ENCODE measurements around the gene AMER1. TPM values are rescaled to one million over a fixed set of nuclear protein-coding genes. Genes with fewer than 3 reads are reported as not detected.

AMER1 gene
- total and polyA plus RNA-seq, 2 of the 8 experiments (the other 6 are each of a cell fraction or from before 2014, with no cell fraction given) = 3.3 to 9.4 TPM

GRCh38 chrX:64150775-64151174 is 54.7 kb downstream of the AMER1 start:
- Histone ChIP-seq H4K20me1 (replicated peaks in 1 of 2; ENCODE audit: control insufficient read depth in 1 of 2, insufficient read depth in 2 of 2, low read length in 2 of 2) (no peaks in the 10 kb centered on the region), H3K9ac (replicated peaks in 1 of 4; ENCODE audit: extremely low read depth in 1 of 4, low read depth in 3 of 4, low read length in 3 of 4) (no peak overlapping the region), H3K79me2 (ENCODE audit: control insufficient read depth in 1 of 2, insufficient read depth in 2 of 2, low read length in 2 of 2) (no peaks in the 10 kb centered on the region), H4K91ac (replicated peaks; ENCODE audit: insufficient read length, low read length) (no peak overlapping the region), H3K56ac (replicated peaks; ENCODE audit: insufficient read length, low read depth, low read length) (no peak overlapping the region), H2BK120ac (replicated peaks; ENCODE audit: low read depth, low read length) (no peak overlapping the region), H3K4me1 (replicated peaks in 1 of 4; ENCODE audit: control insufficient read depth in 3 of 4, insufficient read depth in 4 of 4, low read length in 3 of 4) (peaks cover 0 to 2% (median 0%) of the 10 kb centered on the region in 4 experiments; a peak in 2 of 7 replicates), H3K27ac (ENCODE audit: low read depth, low read length) (no peak overlapping the region), H2BK15ac (ENCODE audit: low read length) (no peak overlapping the region), H3K23ac (ENCODE audit: insufficient read length) (no peak overlapping the region), H3K18ac (ENCODE audit: extremely low read depth, low read length) (no peak overlapping the region), H3K23me2 (ENCODE audit: low read depth, low read length) (no peaks in the 10 kb centered on the region), H3K79me1 (ENCODE audit: low read depth, low read length) (no peaks in the 10 kb centered on the region), H3K9me3 (ENCODE audit: insufficient read depth in 2 of 2, low read depth in 1 of 2, low read length in 1 of 2) (peaks cover 2 to 10% of the 10 kb centered on the region in 2 experiments; a peak in 1 of 4 replicates), H3K36me3 (ENCODE audit: control insufficient read depth in 2 of 4, insufficient read depth in 4 of 4, low read length in 3 of 4) (no peaks in the 10 kb centered on the region), H3K4ac (replicated peaks; ENCODE audit: insufficient read length, low read depth, low read length) (no peak overlapping the region), H3K27me3 (replicated peaks in 1 of 4; ENCODE audit: control insufficient read depth in 3 of 4, extremely low read depth in 1 of 4, insufficient read depth in 3 of 4, low read length in 3 of 4) (no peaks in the 10 kb centered on the region), H3K4me3 (ENCODE audit: extremely low read depth in 1 of 4, insufficient read depth in 2 of 4, low read depth in 3 of 4, low read length in 4 of 4) (no peak overlapping the region), H4K8ac (ENCODE audit: extremely low read depth, insufficient read depth, low read length) (no peak overlapping the region), H2BK20ac (ENCODE audit: low read length) (no peak overlapping the region), H3K14ac (ENCODE audit: insufficient read length) (no peak overlapping the region), H2AFZ (ENCODE audit: low read length) (no peak overlapping the region), H2BK5ac (ENCODE audit: low read depth, low read length) (no peak overlapping the region), H2AK5ac (ENCODE audit: low read depth, low read length) (no peak overlapping the region), H3K4me2 (ENCODE audit: insufficient read depth in 1 of 2, low read depth in 2 of 2, low read length in 2 of 2) (no peak overlapping the region), H2BK12ac (ENCODE audit: low read depth, low read length) (no peak overlapping the region), H4K5ac (ENCODE audit: insufficient read length, low read depth, low read length) (no peak overlapping the region)
- no peak for DNase-seq (ENCODE audit: low read depth in 1 of 2, low spot score in 2 of 2)
- 87% methylated on average over 2 of the region's 2 CpGs; no CpG with 5 or more reads in 1 of the 2 experiments for WGBS, 2 experiments (ENCODE audit: extremely low coverage in 1 of 2, insufficient coverage in 1 of 2, insufficient read length in 1 of 2, insufficient replicate concordance in 2 of 2, low coverage in 1 of 2, low lambda C conversion rate in 2 of 2, missing lambda C conversion rate in 1 of 2)
- FAIRE-seq = no peak
- no peak for TF ChIP-seq KDM5A (IDR thresholded peaks at IDR 0.05; ENCODE audit: low read length)
- TF ChIP-seq TAF1 (IDR thresholded peaks at IDR 0.05; ENCODE audit: low read depth, low read length) = no peak
- TF ChIP-seq BACH1 (IDR thresholded peaks at IDR 0.05; ENCODE audit: low read length) = no peak
- TF ChIP-seq ATF2 (IDR thresholded peaks at IDR 0.05; ENCODE audit: low read length) = no peak
- TF ChIP-seq ATF3 (IDR thresholded peaks at IDR 0.05; ENCODE audit: insufficient read depth, low read depth, low read length) = no peak
- CTCF ChIA-PET (ENCODE audit: partially characterized antibody) = no interaction called here
- POLR2A ChIA-PET (ENCODE audit: partially characterized antibody) = no interaction called here

Data from H1 (cell line).